ENCODE results near the gene RRP7A.

- no peak for TF ChIP-seq MYPOP (CRISPR knock-in tag; IDR thresholded peaks at IDR 0.05)
- TF ChIP-seq ELF4 (CRISPR knock-in tag; IDR thresholded peaks at IDR 0.05; ENCODE audit: borderline replicate concordance), result no peak
- no peak for TF ChIP-seq ZNF598 (CRISPR knock-in tag; IDR thresholded peaks at IDR 0.05; ENCODE audit: borderline replicate concordance)
- TF ChIP-seq U2AF1 (optimal IDR thresholded peaks at IDR 0.05; ENCODE audit: low read depth, low read length), result no peak
- no peak for TF ChIP-seq ZBTB10 (CRISPR knock-in tag; IDR thresholded peaks at IDR 0.05; ENCODE audit: borderline replicate concordance)
- TF ChIP-seq REL (CRISPR knock-in tag; conservative IDR thresholded peaks at IDR 0.05), result no peak
- TF ChIP-seq TIGD3 (CRISPR knock-in tag; IDR thresholded peaks at IDR 0.05; ENCODE audit: borderline replicate concordance), result no peak
Observed at GRCh38 chr22:42562684-42563083, 43.1 kb upstream of the RRP7A start.
